GM12873 (cell line): Measurements from ENCODE around the gene NME7.

Experiments
- TF ChIP-seq, protein P1 (sequence below): IDR thresholded peaks from 2 replicates; pipeline ENCODE4 v1.5.1; 2012; ENCODE audit warnings: low read depth, mild to moderate bottlenecking, moderate library complexity, low read length, control low read depth; ENCODE audit not compliant: insufficient read depth; ENCODE audit errors: missing control alignments

NME7 gene

GRCh38 chr1:169295425-169295824, 72.2 kb downstream of the NME7 start:
- TF ChIP-seq, protein P1, sequence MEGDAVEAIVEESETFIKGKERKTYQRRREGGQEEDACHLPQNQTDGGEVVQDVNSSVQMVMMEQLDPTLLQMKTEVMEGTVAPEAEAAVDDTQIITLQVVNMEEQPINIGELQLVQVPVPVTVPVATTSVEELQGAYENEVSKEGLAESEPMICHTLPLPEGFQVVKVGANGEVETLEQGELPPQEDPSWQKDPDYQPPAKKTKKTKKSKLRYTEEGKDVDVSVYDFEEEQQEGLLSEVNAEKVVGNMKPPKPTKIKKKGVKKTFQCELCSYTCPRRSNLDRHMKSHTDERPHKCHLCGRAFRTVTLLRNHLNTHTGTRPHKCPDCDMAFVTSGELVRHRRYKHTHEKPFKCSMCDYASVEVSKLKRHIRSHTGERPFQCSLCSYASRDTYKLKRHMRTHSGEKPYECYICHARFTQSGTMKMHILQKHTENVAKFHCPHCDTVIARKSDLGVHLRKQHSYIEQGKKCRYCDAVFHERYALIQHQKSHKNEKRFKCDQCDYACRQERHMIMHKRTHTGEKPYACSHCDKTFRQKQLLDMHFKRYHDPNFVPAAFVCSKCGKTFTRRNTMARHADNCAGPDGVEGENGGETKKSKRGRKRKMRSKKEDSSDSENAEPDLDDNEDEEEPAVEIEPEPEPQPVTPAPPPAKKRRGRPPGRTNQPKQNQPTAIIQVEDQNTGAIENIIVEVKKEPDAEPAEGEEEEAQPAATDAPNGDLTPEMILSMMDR = no peak

DNA sequence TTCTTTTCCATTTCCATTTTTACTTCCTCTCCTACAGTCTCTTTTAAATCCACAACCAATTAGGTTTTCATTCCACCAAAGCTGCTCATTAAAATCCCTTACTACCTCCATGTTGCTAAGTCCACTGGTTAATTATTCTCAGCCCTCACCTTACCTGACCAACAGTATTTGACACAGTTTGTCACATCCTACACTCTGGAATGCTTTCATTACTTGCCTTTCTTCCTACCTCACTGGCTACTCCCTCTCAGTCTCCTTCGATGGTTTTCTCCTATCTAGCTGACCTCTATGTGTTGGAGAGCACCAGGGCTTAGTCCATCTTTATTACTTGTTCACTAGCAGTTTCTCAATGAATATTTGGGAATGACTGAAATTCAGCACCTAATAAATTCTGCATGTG, 78.6 kb downstream of the NME7 start:
- TF ChIP-seq, protein P1 = no peak

GRCh38 chr1:169288011-169288414, 79.6 kb downstream of the NME7 start:
- TF ChIP-seq, protein P1 = no peak

DNA sequence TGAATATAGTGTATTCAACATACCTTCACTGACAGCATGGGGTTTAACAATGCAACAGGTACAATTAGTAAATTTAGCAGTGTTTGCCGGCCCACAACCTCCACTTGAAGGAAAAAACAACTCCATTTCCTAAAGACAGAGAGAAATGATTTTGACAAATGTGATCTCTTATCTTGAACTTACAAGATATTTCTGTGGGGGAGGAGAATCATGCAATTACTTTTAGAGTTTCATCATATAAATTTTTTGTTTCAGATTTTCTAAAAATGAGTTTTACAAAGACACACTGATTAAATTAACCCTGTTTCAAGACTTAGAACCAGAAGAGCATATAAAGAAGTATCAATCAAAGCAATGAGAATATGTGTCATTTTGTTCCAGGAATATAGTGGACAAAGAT, 80.3 kb downstream of the NME7 start:
- TF ChIP-seq, protein P1 = no peak

DNA sequence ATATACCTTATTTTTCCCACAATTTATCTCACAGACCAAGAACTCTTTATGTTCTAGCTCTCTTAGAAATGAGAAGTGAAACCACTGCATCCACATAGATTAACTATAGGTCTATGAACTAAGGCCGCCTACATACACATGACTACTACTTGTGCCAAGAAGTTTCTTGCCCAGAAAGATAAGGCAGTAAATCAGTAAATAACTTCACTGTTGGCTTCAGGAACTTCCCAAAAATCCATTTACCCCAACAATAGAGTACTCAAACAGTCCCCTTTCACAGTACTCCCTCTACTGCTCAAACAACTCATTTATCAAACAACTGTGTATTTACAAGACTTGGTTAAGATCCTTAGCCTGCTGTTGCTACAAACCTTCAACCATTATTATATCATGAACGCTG, 96.5 kb downstream of the NME7 start:
- TF ChIP-seq, protein P1 = no peak

- TF ChIP-seq, protein P1 = no peak
Measured at GRCh38 chr1:169266133-169266532, 101.5 kb downstream of the NME7 start.

- TF ChIP-seq, protein P1 = no peak
Measured at GRCh38 chr1:169263059-169263458, 104.5 kb downstream of the NME7 start.
